OCI-LY7 (cell line): Measurements from ENCODE around the gene TDRD10.

ENCODE experiments used
- EZH2phosphoT487 ChIP-seq: fragments of 200-600 bp; sonication (generic); IDR thresholded peaks from 2 replicates; pipeline ENCODE4 v1.6.1; 2018; ENCODE audit warnings: low read depth, borderline replicate concordance, mild to moderate bottlenecking, mixed run types, antibody characterized with exemption, low read length, moderate library complexity, mixed read lengths
- TF ChIP-seq, protein P1 (sequence below): fragments of 200-600 bp; sonication (generic); conservative IDR thresholded peaks from 2 replicates; pipeline ENCODE4 v1.5.1; 2014; ENCODE audit warnings: mild to moderate bottlenecking, antibody characterized with exemption, low read length, moderate library complexity, mixed read lengths

DNA sequence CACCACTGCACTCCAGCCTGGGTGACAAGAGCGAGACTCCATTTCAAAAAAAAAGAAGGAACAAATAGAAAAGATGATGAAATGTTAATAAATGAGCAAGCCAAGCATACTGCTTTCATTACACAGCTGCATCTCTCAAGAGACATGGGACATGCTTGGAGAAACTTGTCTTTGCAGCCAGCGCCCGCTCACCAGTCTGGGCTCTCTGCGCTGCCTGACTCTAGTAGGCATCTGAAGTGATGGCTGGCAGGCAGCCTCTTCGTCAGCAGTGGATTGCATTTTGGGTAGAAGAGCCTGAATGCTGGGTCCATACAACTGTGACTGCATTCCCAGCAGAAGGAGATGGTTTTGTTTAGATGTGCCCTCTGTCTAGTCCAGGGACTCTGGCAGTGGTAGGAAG is 48.9 kb upstream of the TDRD10 start:
- TF ChIP-seq, protein P1, sequence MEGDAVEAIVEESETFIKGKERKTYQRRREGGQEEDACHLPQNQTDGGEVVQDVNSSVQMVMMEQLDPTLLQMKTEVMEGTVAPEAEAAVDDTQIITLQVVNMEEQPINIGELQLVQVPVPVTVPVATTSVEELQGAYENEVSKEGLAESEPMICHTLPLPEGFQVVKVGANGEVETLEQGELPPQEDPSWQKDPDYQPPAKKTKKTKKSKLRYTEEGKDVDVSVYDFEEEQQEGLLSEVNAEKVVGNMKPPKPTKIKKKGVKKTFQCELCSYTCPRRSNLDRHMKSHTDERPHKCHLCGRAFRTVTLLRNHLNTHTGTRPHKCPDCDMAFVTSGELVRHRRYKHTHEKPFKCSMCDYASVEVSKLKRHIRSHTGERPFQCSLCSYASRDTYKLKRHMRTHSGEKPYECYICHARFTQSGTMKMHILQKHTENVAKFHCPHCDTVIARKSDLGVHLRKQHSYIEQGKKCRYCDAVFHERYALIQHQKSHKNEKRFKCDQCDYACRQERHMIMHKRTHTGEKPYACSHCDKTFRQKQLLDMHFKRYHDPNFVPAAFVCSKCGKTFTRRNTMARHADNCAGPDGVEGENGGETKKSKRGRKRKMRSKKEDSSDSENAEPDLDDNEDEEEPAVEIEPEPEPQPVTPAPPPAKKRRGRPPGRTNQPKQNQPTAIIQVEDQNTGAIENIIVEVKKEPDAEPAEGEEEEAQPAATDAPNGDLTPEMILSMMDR, result no peak
- TF ChIP-seq EZH2phosphoT487, result no peak
